HG02938 (cell line): ENCODE measurements around the gene TOMT.

Experiments
- ATAC-seq: cut with Tn5 transposase; IDR thresholded peaks from one replicate; pipeline ENCODE4 v1.9.1; 2021; ENCODE audit warnings: mild to moderate bottlenecking, moderate library complexity; ENCODE audit not compliant: unreplicated experiment

The TOMT gene

GRCh38 chr11:72157131-72157530, 51.4 kb downstream of the TOMT start:
- no peak for ATAC-seq
